OCI-LY7 (cell line): Measurements from ENCODE around the gene RADIL. TPM values are rescaled to one million over a fixed set of nuclear protein-coding genes. Genes with fewer than 3 reads are reported as not detected.

Experiments used
- BruUV-seq: library from RNA; stranded (reverse); fragments of 400-500 nt; replicated peaks from 2 replicates; lab custom pipeline; 2021; lab: Mats Ljungman, UMichigan
- CTCF ChIA-PET: fragments of 300-600 bp; sonication (Branson Sonifier 250); formaldehyde crosslinking; loops from one replicate; lab custom pipeline; 2022; ENCODE audit warnings: antibody characterized with exemption; ENCODE audit not compliant: unreplicated experiment; lab: Charles Lee
- POLR2A ChIA-PET: fragments of 300-600 bp; sonication (Branson Sonifier 250); formaldehyde crosslinking; loops from one replicate; lab custom pipeline; 2022; ENCODE audit warnings: antibody characterized with exemption; lab: Charles Lee
- DNase-seq: peaks from one replicate; pipeline ENCODE4 v3.0.0-alpha.2; 2015; ENCODE audit warnings: low spot score
- H2AFZ ChIP-seq: fragments of 200-600 bp; sonication (generic), shearing (Covaris generic); 2 replicates; pipeline ENCODE4 v1.6.1; 2014; ENCODE audit warnings: mild to moderate bottlenecking, antibody characterized with exemption, low read length, moderate library complexity
- H3K27ac ChIP-seq: fragments of 200-600 bp; sonication (generic); 2 replicates; pipeline ENCODE4 v1.5.1; 2014; ENCODE audit warnings: mixed run types, low read depth, mild to moderate bottlenecking, moderate library complexity, low read length, inconsistent platforms; ENCODE audit not compliant: poor library complexity, severe bottlenecking
- H3K36me3 ChIP-seq: fragments of 200-600 bp; sonication (generic); 2 replicates; pipeline ENCODE4 v1.6.1; 2014; ENCODE audit warnings: mild to moderate bottlenecking, antibody characterized with exemption, low read length, moderate library complexity, mixed read lengths; ENCODE audit not compliant: insufficient read depth
- H3K4me1 ChIP-seq: fragments of 200-600 bp; sonication (generic); 2 replicates; pipeline ENCODE4 v1.5.1; 2014; ENCODE audit warnings: mild to moderate bottlenecking, low read length; ENCODE audit not compliant: insufficient read depth, poor library complexity, severe bottlenecking
- H3K4me2 ChIP-seq: fragments of 200-600 bp; sonication (generic); 2 replicates; pipeline ENCODE4 v1.6.1; 2014; ENCODE audit warnings: mild to moderate bottlenecking, low read length
- H3K4me3 ChIP-seq: fragments of 200-600 bp; sonication (generic); 2 replicates; pipeline ENCODE4 v1.5.1; 2014; ENCODE audit warnings: mild to moderate bottlenecking, low read depth, low read length; ENCODE audit not compliant: poor library complexity, severe bottlenecking
- H3K79me2 ChIP-seq: fragments of 200-600 bp; sonication (generic); 2 replicates; pipeline ENCODE4 v1.6.1; 2016; ENCODE audit warnings: low read depth, mild to moderate bottlenecking, low read length, moderate library complexity, mixed read lengths; ENCODE audit not compliant: insufficient read depth
- H3K9me2 ChIP-seq: fragments of 200-600 bp; sonication (generic); 2 replicates; pipeline ENCODE4 v1.6.1; 2016; ENCODE audit warnings: mild to moderate bottlenecking, low read length, mixed read lengths; ENCODE audit not compliant: insufficient read depth
- H3K9me3 ChIP-seq: fragments of 200-600 bp; sonication (generic); 2 replicates; pipeline ENCODE4 v1.6.1; 2014; ENCODE audit warnings: mild to moderate bottlenecking, mixed run types, low read length, mixed read lengths
- H4K20me1 ChIP-seq: fragments of 200-600 bp; sonication (generic); 2 replicates; pipeline ENCODE4 v1.6.1; 2014; ENCODE audit warnings: mild to moderate bottlenecking, antibody characterized with exemption, low read length, moderate library complexity, mixed read lengths; ENCODE audit not compliant: insufficient read depth
- EZH2phosphoT487 ChIP-seq: fragments of 200-600 bp; sonication (generic); IDR thresholded peaks from 2 replicates; pipeline ENCODE4 v1.6.1; 2018; ENCODE audit warnings: low read depth, borderline replicate concordance, mild to moderate bottlenecking, mixed run types, antibody characterized with exemption, low read length, moderate library complexity, mixed read lengths
- intact Hi-C: fragments of 100-400 bp; cut with micrococcal nuclease; formaldehyde crosslinking; loops from one replicate; pipeline ENCODE4 v1.10.0; 2022; ENCODE audit not compliant: unreplicated experiment
- total RNA-seq, 2 experiments: library from RNA; depleted of rRNA in 1 of 2; stranded (reverse); fragments of >200 nt in 1 of 2; shearing (Covaris generic) in 1 of 2; gene quantifications; 2 replicates each; pipeline ENCODE4 v1.2.3, GENCODE V29; 2014 to 2022
- TF ChIP-seq, protein P1 (sequence below): fragments of 200-600 bp; sonication (generic); conservative IDR thresholded peaks from 2 replicates; pipeline ENCODE4 v1.5.1; 2014; ENCODE audit warnings: mild to moderate bottlenecking, antibody characterized with exemption, low read length, moderate library complexity, mixed read lengths

Gene RADIL
- total RNA-seq, 2 experiments from 2014 or later = 0.34 TPM; not detected in 1

DNA sequence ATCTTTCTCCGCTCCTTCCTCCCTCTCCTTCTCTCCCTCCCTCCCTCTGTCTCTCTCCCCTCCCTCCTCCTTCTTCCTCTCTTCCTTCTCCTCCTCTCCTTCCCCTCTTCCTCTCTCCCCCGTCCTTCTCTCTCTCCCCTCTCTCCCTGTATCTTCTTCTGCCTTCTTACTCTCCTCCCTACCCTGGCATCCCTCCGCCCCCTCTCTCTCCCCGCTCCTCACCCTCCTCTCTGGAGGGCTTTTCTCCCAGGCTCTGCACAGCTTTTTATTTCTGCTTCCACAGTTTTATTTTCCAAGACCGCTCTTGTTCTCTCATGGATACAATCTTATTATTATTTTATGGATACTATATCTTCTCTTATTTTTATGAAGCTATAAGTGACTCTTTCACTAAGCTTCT, 75.5 kb downstream of the RADIL start:
- Histone ChIP-seq H2AFZ (no peak overlapping the region), H3K9me3 (no peaks in the 10 kb centered on the region), H3K4me1 (no peaks in the 10 kb centered on the region), H3K36me3 (no peaks in the 10 kb centered on the region), H3K4me3 (no peak overlapping the region), H3K27ac (no peak overlapping the region), H3K9me2 (no peaks in the 10 kb centered on the region), H3K4me2 (no peak overlapping the region), H3K79me2 (no peaks in the 10 kb centered on the region), H4K20me1 (no peaks in the 10 kb centered on the region)
- ChIA-PET POLR2A (no interaction called here), CTCF (no interaction called here)
- no peak for DNase-seq
- intact Hi-C loops = no loop called here
- BruUV-seq = no TSS peak
- TF ChIP-seq, protein P1, sequence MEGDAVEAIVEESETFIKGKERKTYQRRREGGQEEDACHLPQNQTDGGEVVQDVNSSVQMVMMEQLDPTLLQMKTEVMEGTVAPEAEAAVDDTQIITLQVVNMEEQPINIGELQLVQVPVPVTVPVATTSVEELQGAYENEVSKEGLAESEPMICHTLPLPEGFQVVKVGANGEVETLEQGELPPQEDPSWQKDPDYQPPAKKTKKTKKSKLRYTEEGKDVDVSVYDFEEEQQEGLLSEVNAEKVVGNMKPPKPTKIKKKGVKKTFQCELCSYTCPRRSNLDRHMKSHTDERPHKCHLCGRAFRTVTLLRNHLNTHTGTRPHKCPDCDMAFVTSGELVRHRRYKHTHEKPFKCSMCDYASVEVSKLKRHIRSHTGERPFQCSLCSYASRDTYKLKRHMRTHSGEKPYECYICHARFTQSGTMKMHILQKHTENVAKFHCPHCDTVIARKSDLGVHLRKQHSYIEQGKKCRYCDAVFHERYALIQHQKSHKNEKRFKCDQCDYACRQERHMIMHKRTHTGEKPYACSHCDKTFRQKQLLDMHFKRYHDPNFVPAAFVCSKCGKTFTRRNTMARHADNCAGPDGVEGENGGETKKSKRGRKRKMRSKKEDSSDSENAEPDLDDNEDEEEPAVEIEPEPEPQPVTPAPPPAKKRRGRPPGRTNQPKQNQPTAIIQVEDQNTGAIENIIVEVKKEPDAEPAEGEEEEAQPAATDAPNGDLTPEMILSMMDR = no peak
- TF ChIP-seq EZH2phosphoT487 = no peak

DNA sequence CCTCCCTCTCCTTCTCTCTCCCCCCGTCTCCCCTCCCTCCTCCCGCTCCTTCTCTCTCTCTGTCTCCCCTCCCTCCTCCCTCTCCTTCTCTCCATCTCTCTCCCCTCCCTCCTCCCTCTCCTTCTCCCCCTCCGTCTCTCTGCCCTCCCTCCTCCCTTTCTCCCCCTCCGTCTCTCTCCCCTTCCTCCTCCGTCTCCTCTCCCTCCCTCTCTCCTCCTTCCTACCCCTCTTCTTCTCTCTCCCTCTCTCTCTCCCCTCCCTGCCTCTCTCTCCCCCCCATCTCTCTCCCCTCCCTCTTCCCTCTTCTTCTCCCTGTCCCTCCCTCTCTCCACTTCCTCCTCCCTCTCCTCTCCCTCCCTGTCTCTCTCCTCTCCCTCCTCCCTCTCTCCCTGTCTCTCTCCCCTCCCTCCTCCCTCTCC, 75.9 kb downstream of the RADIL start:
- Histone ChIP-seq H3K4me3 (no peak overlapping the region), H2AFZ (no peak overlapping the region), H3K79me2 (no peaks in the 10 kb centered on the region), H3K9me3 (no peaks in the 10 kb centered on the region), H3K27ac (no peak overlapping the region), H3K9me2 (no peaks in the 10 kb centered on the region), H3K4me1 (no peaks in the 10 kb centered on the region), H4K20me1 (no peaks in the 10 kb centered on the region), H3K4me2 (no peak overlapping the region), H3K36me3 (no peaks in the 10 kb centered on the region)
- DNase-seq = no peak
- ChIA-PET CTCF (no interaction called here), POLR2A (no interaction called here)
- TF ChIP-seq EZH2phosphoT487 = no peak
- TF ChIP-seq, protein P1 = no peak
- BruUV-seq = no TSS peak
- intact Hi-C loops = no loop called here

DNA sequence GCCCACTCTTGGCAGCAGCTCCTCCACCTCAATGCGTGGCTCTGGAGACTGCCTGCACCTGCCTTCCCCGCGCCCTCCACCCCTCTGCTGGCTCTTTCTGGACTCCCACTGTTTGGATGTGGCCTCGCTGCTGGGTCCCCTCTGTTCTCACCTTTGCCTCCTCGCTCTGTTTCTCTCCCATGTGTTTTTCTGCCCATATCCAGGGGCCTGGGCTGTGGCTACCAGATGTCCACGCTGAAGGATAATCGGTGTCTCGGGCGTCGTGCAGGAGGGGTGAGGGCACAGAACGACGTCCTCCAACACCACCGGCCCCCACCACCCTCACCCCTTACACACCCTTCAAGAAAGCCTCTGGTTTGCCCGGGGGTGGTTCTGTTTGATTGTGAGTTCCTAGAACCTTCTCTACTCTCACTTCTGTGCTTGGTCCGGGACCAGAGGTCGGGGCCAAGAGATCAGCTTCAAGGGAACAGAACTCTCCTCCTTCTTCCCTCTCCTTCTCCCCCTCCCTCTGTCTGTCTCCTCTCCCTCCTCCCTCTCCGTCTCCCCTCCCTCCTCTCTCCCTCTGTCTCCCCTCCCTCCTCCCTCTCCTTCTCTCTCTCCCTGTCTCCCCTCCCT, 76.4 kb downstream of the RADIL start:
- no peaks in the 10 kb centered on the region for H3K79me2 ChIP-seq
- no peaks in the 10 kb centered on the region for H3K36me3 ChIP-seq
- ChIA-PET CTCF (no interaction called here), POLR2A (no interaction called here)
- BruUV-seq = no TSS peak
- TF ChIP-seq, protein P1 = no peak
- no peak for TF ChIP-seq EZH2phosphoT487
- intact Hi-C loops = no loop called here
- no peaks in the 10 kb centered on the region for H3K9me3 ChIP-seq
- no peak for DNase-seq
- H3K27ac ChIP-seq = no peak overlapping the region
- H3K4me2 ChIP-seq = no peak overlapping the region
- H4K20me1 ChIP-seq = no peaks in the 10 kb centered on the region
- no peaks in the 10 kb centered on the region for H3K4me1 ChIP-seq
- H3K9me2 ChIP-seq = no peaks in the 10 kb centered on the region
- no peak overlapping the region for H2AFZ ChIP-seq
- no peak overlapping the region for H3K4me3 ChIP-seq
